Retinal pigment epithelial cell (primary cell): Measurements from ENCODE around the gene MLKL.
A peak's percentile ranks its signal among the peaks of the same experiment; 100 is the strongest.

Experiments used
- DNase-seq: peaks from one replicate; pipeline ENCODE4 v3.0.0-alpha.2; 2010; ENCODE audit warnings: low read depth
- H3K4me3 ChIP-seq: 2 replicates; pipeline ENCODE4 v1.5.1; 2011; ENCODE audit warnings: mild to moderate bottlenecking, low read length, control low read depth, moderate library complexity
- TF ChIP-seq, protein P1 (sequence below): conservative IDR thresholded peaks from 2 replicates; pipeline ENCODE4 v1.5.1; 2011; ENCODE audit warnings: low read depth, low read length, control low read depth, inconsistent platforms

The MLKL gene

DNA sequence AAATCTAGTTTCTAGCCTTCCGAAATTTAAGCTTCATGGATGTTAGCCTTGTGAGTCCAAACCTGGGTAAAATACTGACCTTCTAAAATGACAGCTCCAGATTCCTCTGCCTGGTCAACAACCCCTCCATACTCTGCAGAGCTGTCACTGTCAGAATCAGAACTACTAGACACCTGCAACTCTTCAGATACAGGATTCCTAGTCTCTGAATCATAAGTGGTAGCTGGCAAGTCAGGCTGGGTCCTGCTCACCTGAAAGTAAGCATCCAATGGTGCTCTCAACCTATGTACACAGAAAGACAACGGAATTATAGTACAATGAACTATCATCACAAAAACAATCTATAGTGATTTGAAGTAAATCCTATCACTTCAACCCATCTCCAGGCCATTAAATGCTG lies 48.8 kb downstream of the MLKL start:
- TF ChIP-seq, protein P1, sequence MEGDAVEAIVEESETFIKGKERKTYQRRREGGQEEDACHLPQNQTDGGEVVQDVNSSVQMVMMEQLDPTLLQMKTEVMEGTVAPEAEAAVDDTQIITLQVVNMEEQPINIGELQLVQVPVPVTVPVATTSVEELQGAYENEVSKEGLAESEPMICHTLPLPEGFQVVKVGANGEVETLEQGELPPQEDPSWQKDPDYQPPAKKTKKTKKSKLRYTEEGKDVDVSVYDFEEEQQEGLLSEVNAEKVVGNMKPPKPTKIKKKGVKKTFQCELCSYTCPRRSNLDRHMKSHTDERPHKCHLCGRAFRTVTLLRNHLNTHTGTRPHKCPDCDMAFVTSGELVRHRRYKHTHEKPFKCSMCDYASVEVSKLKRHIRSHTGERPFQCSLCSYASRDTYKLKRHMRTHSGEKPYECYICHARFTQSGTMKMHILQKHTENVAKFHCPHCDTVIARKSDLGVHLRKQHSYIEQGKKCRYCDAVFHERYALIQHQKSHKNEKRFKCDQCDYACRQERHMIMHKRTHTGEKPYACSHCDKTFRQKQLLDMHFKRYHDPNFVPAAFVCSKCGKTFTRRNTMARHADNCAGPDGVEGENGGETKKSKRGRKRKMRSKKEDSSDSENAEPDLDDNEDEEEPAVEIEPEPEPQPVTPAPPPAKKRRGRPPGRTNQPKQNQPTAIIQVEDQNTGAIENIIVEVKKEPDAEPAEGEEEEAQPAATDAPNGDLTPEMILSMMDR = no peak
- DNase-seq = no peak
- no peak overlapping the region for H3K4me3 ChIP-seq

DNA sequence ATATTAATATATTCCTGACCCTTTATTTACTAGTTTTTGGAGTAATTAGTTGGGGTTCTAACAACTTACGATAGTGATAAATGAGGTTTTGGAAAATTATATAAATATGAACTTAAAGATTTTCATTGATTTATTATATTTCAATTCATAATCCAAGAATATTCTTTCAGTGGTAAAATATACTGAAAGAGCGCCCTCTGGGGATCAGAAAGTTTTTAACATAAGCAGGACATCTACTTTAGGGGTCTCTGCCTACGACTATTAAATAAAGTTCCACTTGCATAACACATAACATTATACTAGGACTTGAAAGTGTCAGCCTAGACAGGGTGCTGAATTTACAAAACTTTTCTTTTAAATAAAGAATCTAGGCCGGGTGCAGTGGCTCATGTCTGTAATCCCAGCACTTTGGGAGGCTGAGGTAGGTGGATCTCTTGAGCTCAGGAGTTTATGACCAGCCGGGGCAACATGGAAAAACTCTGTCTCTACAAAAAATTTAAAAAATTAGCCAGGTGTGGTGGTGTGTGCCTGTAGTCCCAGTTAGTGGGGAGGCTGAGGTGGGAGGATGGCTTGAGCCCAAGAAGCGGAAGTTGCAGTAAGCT lies 49.6 kb downstream of the MLKL start:
- TF ChIP-seq, protein P1 = peak; percentile 52

DNA sequence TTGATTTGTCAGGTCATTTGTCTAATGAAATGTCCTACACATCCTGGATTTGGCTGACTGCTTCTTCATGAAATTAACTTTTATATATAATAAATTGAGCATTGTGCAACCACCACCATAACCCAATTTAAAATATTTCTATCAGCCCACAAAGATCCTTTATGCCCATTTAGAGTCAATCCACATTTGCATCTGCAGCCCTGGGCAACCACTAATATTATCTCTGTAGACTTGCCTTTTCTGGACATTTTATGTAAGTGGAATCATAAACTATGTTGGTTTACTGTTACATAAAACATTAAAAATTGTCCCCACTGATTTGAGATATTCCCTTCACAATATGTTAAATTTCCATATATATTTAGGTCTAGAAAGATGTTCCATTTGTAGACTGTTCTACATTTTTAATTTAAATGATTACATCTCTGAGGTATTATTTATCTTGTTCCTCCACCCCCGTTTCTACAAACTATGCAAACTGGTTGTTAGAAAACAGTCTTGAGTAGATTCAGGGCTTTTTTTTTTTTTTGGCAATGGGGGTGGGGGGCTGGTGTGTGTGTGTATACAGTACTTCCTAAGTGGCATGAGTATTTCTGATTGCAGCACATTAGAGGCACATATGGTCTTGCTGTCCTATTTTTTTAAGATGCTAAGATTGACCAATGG lies 50.7 kb downstream of the MLKL start:
- no peak for DNase-seq
- TF ChIP-seq, protein P1 = no peak

More for the DNA sequence above, 49.6 kb downstream of the MLKL start:
- H3K4me3 ChIP-seq = no peak overlapping the region
- no peak for DNase-seq

DNA sequence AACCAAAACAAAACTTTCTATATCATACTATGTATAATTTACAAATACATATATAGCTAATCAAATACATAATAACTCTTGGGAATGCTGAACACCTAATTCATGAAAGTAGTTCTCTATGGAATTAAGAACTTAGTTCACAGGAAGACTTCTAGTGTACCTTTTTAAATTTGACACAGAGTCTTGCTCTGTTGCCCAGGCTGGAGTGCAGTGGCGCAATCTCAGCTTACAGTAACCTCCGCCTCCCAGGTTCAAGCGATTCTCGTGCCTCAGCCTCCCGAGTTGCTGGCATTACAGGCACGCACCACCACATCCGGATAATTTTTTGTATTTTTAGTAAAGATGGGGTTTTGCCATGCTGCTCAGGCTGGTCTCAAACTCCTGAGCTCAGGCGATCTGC lies 58.7 kb downstream of the MLKL start:
- TF ChIP-seq, protein P1 = no peak
- DNase-seq = no peak
- H3K4me3 ChIP-seq = no peak overlapping the region

More for the DNA sequence above, 50.7 kb downstream of the MLKL start:
- H3K4me3 ChIP-seq = no peak overlapping the region

DNA sequence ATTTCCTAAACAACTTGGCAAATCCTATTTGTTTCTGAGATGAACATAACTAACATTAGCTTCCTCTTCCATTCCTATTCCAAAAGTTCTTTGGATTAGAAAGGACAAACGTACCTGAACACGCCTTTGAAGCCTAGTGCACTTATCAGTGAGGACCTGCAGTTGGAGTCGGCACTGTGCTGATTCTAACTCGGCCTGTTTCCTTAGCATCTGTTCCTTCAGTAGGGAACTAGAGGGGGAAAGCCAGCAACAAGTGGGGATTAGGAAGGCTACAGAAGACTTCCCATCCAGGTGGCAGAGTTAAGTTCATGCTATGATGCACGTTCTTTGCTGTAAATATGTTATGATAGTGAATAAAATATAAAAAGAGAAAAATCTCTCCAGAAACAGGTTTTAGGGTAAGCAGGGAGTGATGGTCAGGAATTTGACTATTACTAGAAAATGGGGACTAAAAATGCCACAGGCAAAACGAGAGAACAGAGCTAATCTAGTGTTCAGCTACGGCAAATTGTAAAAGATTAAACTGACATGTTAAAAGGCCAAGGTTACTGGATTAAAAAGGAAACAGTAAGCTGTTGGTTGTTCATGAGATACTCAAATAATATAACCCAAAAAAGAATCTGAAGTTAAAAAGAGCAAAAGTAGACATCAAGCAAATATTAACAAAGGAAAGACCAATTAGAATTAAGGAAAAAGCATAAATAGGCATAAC lies 62.8 kb downstream of the MLKL start:
- TF ChIP-seq, protein P1 = no peak
- no peak overlapping the region for H3K4me3 ChIP-seq
- no peak for DNase-seq

DNA sequence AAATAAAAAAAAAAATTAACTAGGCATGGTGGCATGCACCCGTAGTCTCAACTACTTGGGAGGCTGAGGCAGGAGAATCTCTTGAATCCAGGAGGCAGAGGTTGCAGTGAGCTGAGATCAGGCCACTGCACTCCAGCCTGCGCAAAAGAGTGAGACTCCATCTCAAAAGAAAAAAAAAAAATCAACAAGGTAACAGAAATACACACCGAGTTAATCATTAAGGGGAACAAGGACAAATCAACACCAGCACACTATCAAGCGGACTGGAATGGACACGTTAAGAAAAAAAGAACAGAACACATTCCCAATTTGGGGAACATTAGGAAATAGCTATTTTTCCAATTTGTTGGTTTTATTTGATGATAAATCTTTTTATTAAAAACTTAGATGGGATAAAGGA lies 65.4 kb downstream of the MLKL start:
- TF ChIP-seq, protein P1 = no peak
- no peak for DNase-seq
- H3K4me3 ChIP-seq = no peak overlapping the region
